Measurements from ENCODE around the gene TRPM7.

DNA sequence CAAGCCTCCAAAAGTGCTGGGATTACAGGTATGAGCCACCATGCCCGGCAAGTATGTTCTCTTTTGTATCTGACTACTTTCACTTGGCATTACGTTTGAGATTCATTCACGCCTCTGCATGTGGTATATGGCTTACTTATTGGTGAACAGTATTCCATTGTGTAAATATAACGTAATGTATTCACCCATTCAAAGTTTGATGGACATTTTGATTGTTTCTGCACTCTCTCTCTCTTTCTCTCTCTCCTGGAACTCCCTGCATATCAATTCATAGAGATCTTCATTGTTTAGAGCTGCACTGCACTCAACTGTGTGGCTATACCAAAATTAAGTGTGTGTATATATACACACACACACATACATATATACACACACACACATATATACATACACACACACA, 48.6 kb upstream of the TRPM7 start:
- TF ChIP-seq, protein P1, sequence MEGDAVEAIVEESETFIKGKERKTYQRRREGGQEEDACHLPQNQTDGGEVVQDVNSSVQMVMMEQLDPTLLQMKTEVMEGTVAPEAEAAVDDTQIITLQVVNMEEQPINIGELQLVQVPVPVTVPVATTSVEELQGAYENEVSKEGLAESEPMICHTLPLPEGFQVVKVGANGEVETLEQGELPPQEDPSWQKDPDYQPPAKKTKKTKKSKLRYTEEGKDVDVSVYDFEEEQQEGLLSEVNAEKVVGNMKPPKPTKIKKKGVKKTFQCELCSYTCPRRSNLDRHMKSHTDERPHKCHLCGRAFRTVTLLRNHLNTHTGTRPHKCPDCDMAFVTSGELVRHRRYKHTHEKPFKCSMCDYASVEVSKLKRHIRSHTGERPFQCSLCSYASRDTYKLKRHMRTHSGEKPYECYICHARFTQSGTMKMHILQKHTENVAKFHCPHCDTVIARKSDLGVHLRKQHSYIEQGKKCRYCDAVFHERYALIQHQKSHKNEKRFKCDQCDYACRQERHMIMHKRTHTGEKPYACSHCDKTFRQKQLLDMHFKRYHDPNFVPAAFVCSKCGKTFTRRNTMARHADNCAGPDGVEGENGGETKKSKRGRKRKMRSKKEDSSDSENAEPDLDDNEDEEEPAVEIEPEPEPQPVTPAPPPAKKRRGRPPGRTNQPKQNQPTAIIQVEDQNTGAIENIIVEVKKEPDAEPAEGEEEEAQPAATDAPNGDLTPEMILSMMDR (IDR thresholded peaks at IDR 0.05): no peak
- no peak for TF ChIP-seq POLR2A (IDR thresholded peaks at IDR 0.05)
